ENCODE measurements around the gene DCPS. TPM values are rescaled to one million over a fixed set of nuclear protein-coding genes. Genes with fewer than 3 reads are reported as not detected.

The DCPS gene
- 31.0 and 33.1 TPM in 2 replicates for total RNA-seq

GRCh38 chr11:126303623-126304456, at the start of gene DCPS:
Gene DCPS, plus strand, starts transcription at chr11:126304060. Its CDS starts 21 bp downstream, at chr11:126304081.

DNA sequence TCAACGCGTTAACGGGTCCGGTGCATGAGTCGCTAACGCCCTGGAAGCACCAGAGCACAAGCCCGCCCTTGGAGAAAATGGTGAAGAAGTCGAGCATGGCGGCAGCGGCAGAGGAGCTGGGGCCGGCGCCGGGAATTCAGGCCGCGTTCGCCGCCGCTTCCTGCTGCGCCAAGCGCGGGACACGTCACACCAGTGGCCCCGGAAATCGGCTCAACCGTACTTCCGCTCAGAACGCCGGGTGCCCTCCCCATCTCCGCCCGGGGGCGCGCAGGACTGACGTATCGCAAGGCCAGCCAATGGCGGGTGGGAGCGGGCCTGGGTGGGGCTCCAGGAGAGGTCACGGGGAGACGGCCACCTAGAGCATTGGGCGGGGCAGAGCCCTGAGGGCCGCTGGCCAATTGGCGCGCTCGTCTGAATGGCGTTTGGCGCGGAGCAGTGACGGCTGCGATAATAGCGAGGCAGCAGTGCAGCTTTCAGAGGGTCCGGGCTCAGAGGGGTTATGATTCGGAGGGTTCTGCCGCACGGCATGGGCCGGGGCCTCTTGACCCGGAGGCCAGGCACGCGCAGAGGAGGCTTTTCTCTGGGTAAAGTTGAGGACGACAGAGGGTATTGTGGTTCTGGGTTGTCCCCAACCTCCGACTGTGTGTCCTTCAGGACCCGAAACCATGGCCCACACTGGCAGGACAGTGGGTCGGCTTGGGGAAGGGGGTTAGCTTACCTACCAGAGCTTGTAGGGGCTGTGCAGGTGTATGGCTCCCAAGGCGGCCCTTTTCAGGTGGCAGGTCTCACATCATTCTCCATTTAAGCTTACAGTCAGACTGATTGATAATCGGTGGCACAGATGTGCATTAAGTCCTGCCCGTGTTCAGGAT, 34.9 kb upstream of the DCPS start, which contains the start of the genes FOXRED1 and SRPRA:
Gene FOXRED1, plus strand, starts transcription at position 447 of the 872 bp plus-strand sequence. Its CDS starts 53 bp downstream, at position 500.
Gene SRPRA, minus strand, starts transcription at position 188 of the 872 bp plus-strand sequence. Its CDS starts 91 bp downstream, at position 97.

DNA sequence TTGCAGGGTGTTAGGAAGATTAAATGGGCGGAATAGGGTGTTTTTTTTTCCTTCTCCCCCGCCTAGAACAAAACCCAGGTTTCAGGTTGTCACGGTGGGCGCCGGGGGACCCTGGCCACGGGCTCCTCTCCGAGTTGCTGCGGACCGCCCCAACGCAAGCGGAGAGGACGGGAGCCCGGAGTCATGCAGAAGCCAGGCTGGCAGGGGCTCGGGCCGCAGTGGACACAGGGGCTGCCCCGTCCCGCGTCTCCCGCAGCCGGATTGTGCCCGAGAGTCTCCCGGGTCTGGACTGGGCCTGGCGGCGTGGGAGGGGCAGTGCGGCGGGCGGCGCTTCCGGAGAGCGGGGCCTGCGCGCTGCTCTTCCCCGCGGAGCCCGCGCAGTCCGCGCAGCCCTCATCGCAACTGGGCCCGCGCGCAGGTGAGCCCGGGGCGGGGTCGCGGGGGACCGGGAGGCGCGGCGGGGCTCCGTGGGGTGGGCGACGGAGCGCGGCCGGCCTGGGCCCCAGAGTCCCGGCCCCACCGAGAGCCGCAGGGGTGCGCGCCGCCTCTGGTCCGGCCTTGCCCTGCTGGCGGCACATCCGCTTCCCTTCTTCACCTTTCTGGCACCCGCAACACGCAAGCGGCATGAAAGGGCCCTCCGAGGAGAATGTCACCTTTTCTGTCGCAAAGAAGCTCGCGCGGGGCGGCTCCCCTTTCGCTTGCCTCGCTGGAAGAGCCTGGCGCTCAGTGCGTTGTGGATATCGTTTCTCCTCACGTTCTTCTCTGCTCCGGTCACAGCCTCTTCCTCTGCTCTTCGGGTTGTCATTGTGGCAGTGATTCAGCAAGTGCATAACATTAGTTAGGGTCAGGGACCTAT, 20.9 kb upstream of the DCPS start, which contains the start of gene TIRAP:
Gene TIRAP, plus strand, starts transcription at position 358 of the 856 bp plus-strand sequence. CDS start 7,802 bp downstream, outside the sequence.

DNA sequence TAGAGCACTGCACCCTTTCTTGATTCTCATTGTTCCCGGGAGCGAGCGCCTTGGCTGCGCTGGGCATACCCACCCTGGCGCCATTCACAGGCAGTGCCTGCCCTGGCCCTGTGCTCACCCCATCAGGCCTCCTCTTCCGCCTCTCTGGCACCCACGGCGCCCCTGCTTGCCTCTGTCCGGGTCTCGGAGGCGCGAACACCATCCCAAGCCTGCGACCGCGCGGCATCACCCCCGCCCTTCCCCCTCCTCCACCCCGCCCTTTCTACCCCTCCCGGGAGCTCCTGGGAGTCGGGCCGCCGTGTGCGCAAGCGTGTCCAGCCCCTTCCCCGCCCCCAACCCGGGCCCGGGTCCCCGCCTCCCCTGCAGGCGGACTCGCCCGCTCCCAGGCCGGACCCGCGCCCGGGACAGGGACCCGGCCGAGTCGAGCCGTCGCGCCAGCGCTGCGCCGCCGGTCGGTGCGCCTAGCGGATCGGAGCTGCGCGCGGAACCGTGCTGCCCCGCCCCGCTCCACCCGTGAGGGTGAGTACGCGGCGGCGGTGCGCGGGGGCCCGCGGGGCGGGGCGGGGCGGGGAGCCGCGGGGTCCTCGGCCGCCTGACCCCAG, 51.6 kb downstream of the DCPS start, which contains the start of gene ST3GAL4:
Gene ST3GAL4, plus strand, starts transcription at position 363 of the 602 bp plus-strand sequence. CDS start 50,470 bp downstream, outside the sequence.

Other genes starting within 250 kb of the DCPS start
- gene CDON, start 241.2 kb upstream of the DCPS start, total RNA-seq = 0.67 and 1.7 TPM in 2 replicates
- gene RPUSD4, start 92.4 kb upstream of the DCPS start, total RNA-seq = 14.6 and 15.0 TPM in 2 replicates
- 23.8 and 30.2 TPM in 2 replicates for gene FAM118B, start 92.3 kb upstream of the DCPS start, total RNA-seq
- gene SRPRA, start 35.2 kb upstream of the DCPS start, total RNA-seq = 107 and 109 TPM in 2 replicates
- 17.4 and 25.7 TPM in 2 replicates for gene FOXRED1, start 34.9 kb upstream of the DCPS start, total RNA-seq
- gene TIRAP, start 21.0 kb upstream of the DCPS start, total RNA-seq = 4.6 and 5.2 TPM in 2 replicates
- gene ST3GAL4, start 51.6 kb downstream of the DCPS start, total RNA-seq = 15.3 and 23.1 TPM in 2 replicates